Neural cell (in vitro differentiated cells): ENCODE data around the gene IL1A. TPM values are rescaled to one million over a fixed set of nuclear protein-coding genes. Genes with fewer than 3 reads are reported as not detected.

Experiments
- H2AFZ ChIP-seq: fragments of 200-600, 300-800 bp; sonication (generic), shearing (Covaris generic); 2 replicates; pipeline ENCODE4 v1.6.0; 2014; ENCODE audit warnings: low read depth, mild to moderate bottlenecking, antibody characterized with exemption, low read length, moderate library complexity
- H3F3A ChIP-seq: fragments of 200-600 bp; shearing (Covaris generic); 2 replicates; pipeline ENCODE4 v1.6.1; 2016; ENCODE audit warnings: mild to moderate bottlenecking, moderate library complexity, mixed read lengths, antibody characterized with exemption, low read length; ENCODE audit not compliant: insufficient read depth, poor library complexity, severe bottlenecking
- H3K27ac ChIP-seq: fragments of 200-600, 300-800 bp; sonication (generic), shearing (Covaris generic); 2 replicates; pipeline ENCODE4 v1.5.1; 2014; ENCODE audit warnings: mild to moderate bottlenecking, low read length, moderate library complexity
- H3K27me3 ChIP-seq: fragments of 300-800, 200-600 bp; sonication (generic), shearing (Covaris generic); 2 replicates; pipeline ENCODE4 v1.6.0; 2014; ENCODE audit warnings: mild to moderate bottlenecking, low read depth, low read length, moderate library complexity; ENCODE audit not compliant: insufficient read depth
- H3K36me3 ChIP-seq: fragments of 300-800, 200-600 bp; sonication (generic), shearing (Covaris generic); 2 replicates; pipeline ENCODE4 v1.5.1; 2014; ENCODE audit warnings: mild to moderate bottlenecking, antibody characterized with exemption, low read length, moderate library complexity; ENCODE audit not compliant: insufficient read depth
- H3K4me2 ChIP-seq: fragments of 300-800, 200-600 bp; sonication (generic), shearing (Covaris generic); 2 replicates; pipeline ENCODE4 v1.6.0; 2014; ENCODE audit warnings: mild to moderate bottlenecking, low read length
- H3K4me3 ChIP-seq: fragments of 300-800, 200-600 bp; sonication (generic), shearing (Covaris generic); 2 replicates; pipeline ENCODE4 v1.5.1; 2014; ENCODE audit warnings: mild to moderate bottlenecking, low read length, moderate library complexity
- H3K79me2 ChIP-seq: fragments of 200-600 bp; shearing (Covaris generic); replicated peaks from 2 replicates; pipeline ENCODE4 v1.6.0; 2014; ENCODE audit warnings: mild to moderate bottlenecking, low read length, moderate library complexity; ENCODE audit not compliant: insufficient read depth
- H3K9ac ChIP-seq: fragments of 300-800, 200-600 bp; sonication (generic), shearing (Covaris generic); 2 replicates; pipeline ENCODE4 v1.6.1; 2016; ENCODE audit warnings: mild to moderate bottlenecking, low read length, mixed read lengths
- H3K9me2 ChIP-seq: fragments of 200-600 bp; shearing (Covaris generic); 2 replicates; pipeline ENCODE4 v1.6.1; 2016; ENCODE audit warnings: mild to moderate bottlenecking, low read length, mixed read lengths; ENCODE audit not compliant: insufficient read depth
- H3K9me3 ChIP-seq: fragments of 200-600, 300-800 bp; sonication (generic), shearing (Covaris generic); 2 replicates; pipeline ENCODE4 v1.6.1; 2016; ENCODE audit warnings: mild to moderate bottlenecking, mixed run types, low read length, moderate library complexity, mixed read lengths
- H4K20me1 ChIP-seq: fragments of 200-600 bp; shearing (Covaris generic); 2 replicates; pipeline ENCODE4 v1.6.1; 2016; ENCODE audit warnings: mild to moderate bottlenecking, mixed run types; ENCODE audit not compliant: insufficient read depth
- CTCF ChIP-seq: fragments of 450-650 bp; IDR thresholded peaks from 2 replicates; pipeline ENCODE4 v1.5.1; 2014; ENCODE audit warnings: antibody characterized with exemption, mild to moderate bottlenecking, moderate library complexity; ENCODE audit not compliant: poor library complexity, severe bottlenecking
- EP300 ChIP-seq: fragments of 450-650 bp; conservative IDR thresholded peaks from 2 replicates; pipeline ENCODE4 v1.6.1; 2014; ENCODE audit warnings: antibody characterized with exemption, mild to moderate bottlenecking, moderate library complexity; ENCODE audit not compliant: poor library complexity, severe bottlenecking
- EZH2 ChIP-seq: fragments of 200-600, 300-800 bp; shearing (Covaris generic), sonication (generic); IDR thresholded peaks from 2 replicates; pipeline ENCODE4 v1.6.1; 2014; ENCODE audit warnings: antibody characterized with exemption, low read length, borderline replicate concordance, mild to moderate bottlenecking; ENCODE audit not compliant: insufficient read depth, poor library complexity, severe bottlenecking
- MXI1 ChIP-seq: fragments of 450-650 bp; conservative IDR thresholded peaks from 2 replicates; pipeline ENCODE4 v1.6.1; 2014; ENCODE audit warnings: antibody characterized with exemption, mild to moderate bottlenecking; ENCODE audit not compliant: poor library complexity, severe bottlenecking
- POLR2AphosphoS5 ChIP-seq: IDR thresholded peaks from 2 replicates; pipeline ENCODE4 v1.6.1; 2012
- RAD21 ChIP-seq: fragments of 450-650 bp; conservative IDR thresholded peaks from 2 replicates; pipeline ENCODE4 v1.6.1; 2014; ENCODE audit warnings: antibody characterized with exemption, mild to moderate bottlenecking, moderate library complexity
- SMC3 ChIP-seq: fragments of 450-650 bp; conservative IDR thresholded peaks from 2 replicates; pipeline ENCODE4 v1.6.1; 2014; ENCODE audit warnings: antibody characterized with exemption, mild to moderate bottlenecking, moderate library complexity; ENCODE audit not compliant: poor library complexity
- TAF1 ChIP-seq: IDR thresholded peaks from 2 replicates; pipeline ENCODE4 v1.6.1; 2012; ENCODE audit warnings: low read depth
- polyA plus RNA-seq: library from polyadenylated mRNA; depleted of rRNA; stranded (reverse); fragments of >200 nt; gene quantifications from 2 replicates; pipeline ENCODE4 v1.2.3, GENCODE V29; 2014
- TF ChIP-seq, protein P1 (sequence below): IDR thresholded peaks from 2 replicates; pipeline ENCODE4 v1.6.1; 2012; ENCODE audit warnings: borderline replicate concordance

The IL1A gene
- polyA plus RNA-seq, 1 donor from 2014 or later: 0.14 TPM

DNA sequence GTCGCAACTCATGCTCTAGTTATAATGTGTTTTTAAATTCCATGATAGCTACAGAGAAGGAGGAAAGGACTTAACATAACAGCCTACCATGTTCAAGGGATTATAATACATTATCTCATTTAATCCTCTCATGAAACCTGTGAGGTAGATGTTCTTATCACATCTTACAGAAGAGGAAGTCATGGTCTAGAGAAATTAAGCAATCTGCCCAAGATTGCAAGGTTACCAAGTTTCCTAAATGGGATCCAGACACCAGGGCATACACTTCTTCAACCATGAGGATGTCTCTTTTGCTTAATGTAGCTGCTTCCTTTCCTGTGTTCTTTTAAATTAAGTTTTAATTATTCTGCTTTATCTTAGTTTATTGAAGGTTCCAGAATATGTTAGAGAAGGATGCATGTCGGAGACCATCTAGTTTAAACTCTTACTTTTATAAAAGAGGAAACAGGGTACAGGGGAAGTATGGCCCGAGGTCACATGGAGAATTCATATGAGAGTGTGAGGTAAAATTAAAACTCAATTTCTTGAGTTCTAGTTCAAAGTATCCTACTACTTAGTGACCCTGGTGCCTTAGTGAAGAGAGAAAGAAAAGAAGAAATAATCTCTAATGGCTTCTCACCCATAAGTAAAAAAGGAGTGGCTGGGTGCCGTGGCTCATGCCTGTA is 3.6 kb upstream of the IL1A start:
- no peak overlapping the region for H3K4me2 ChIP-seq
- no peak overlapping the region for H2AFZ ChIP-seq
- H3F3A ChIP-seq: no peaks in the 10 kb centered on the region
- no peak overlapping the region for H3K9ac ChIP-seq
- H4K20me1 ChIP-seq: no peaks in the 10 kb centered on the region
- H3K9me2 ChIP-seq: no peaks in the 10 kb centered on the region
- no peaks in the 10 kb centered on the region for H3K27me3 ChIP-seq
- no peaks in the 10 kb centered on the region for H3K36me3 ChIP-seq
- no peaks in the 10 kb centered on the region for H3K79me2 ChIP-seq
- H3K4me3 ChIP-seq: no peak overlapping the region
- TF ChIP-seq POLR2AphosphoS5: no peak
- TF ChIP-seq RAD21: no peak
- no peak overlapping the region for H3K27ac ChIP-seq
- H3K9me3 ChIP-seq: no peaks in the 10 kb centered on the region

DNA sequence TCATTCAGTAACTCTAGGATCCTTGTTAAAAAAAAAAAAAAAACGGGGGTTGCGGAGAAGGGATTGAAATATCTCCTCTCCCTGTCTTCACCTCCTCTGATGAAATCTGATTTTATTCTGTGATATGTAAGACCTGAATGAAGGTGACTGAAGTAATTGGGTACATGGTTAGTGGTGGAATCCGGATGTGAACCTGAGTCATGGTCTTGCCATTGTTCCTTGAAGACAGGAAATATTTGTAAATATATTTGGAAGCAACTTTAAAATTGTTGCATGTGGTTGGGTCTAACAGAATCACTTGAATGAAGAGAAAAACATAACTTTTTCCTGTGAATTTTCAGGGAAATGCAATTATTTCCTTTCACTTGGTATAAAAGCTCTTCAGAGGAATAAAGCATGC is 3.0 kb upstream of the IL1A start:
- TF ChIP-seq EP300: no peak
- TF ChIP-seq RAD21: no peak
- no peak for TF ChIP-seq POLR2AphosphoS5
- no peak for TF ChIP-seq CTCF
- no peak for TF ChIP-seq MXI1
- TF ChIP-seq, protein P1, sequence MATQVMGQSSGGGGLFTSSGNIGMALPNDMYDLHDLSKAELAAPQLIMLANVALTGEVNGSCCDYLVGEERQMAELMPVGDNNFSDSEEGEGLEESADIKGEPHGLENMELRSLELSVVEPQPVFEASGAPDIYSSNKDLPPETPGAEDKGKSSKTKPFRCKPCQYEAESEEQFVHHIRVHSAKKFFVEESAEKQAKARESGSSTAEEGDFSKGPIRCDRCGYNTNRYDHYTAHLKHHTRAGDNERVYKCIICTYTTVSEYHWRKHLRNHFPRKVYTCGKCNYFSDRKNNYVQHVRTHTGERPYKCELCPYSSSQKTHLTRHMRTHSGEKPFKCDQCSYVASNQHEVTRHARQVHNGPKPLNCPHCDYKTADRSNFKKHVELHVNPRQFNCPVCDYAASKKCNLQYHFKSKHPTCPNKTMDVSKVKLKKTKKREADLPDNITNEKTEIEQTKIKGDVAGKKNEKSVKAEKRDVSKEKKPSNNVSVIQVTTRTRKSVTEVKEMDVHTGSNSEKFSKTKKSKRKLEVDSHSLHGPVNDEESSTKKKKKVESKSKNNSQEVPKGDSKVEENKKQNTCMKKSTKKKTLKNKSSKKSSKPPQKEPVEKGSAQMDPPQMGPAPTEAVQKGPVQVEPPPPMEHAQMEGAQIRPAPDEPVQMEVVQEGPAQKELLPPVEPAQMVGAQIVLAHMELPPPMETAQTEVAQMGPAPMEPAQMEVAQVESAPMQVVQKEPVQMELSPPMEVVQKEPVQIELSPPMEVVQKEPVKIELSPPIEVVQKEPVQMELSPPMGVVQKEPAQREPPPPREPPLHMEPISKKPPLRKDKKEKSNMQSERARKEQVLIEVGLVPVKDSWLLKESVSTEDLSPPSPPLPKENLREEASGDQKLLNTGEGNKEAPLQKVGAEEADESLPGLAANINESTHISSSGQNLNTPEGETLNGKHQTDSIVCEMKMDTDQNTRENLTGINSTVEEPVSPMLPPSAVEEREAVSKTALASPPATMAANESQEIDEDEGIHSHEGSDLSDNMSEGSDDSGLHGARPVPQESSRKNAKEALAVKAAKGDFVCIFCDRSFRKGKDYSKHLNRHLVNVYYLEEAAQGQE: no peak
- TF ChIP-seq SMC3: no peak
- TF ChIP-seq EZH2: no peak
- TF ChIP-seq TAF1: no peak

More for the DNA sequence above, 3.0 kb upstream of the IL1A start:
- Histone ChIP-seq H3K27me3 (no peaks in the 10 kb centered on the region), H3K36me3 (no peaks in the 10 kb centered on the region), H3K9ac (no peak overlapping the region), H3K4me3 (no peak overlapping the region), H3K27ac (no peak overlapping the region), H3K9me3 (no peaks in the 10 kb centered on the region), H3F3A (no peaks in the 10 kb centered on the region), H3K9me2 (no peaks in the 10 kb centered on the region), H2AFZ (no peak overlapping the region), H3K79me2 (no peaks in the 10 kb centered on the region), H3K4me2 (no peak overlapping the region), H4K20me1 (no peaks in the 10 kb centered on the region)
